Neural cell (in vitro differentiated cells): ENCODE data around the gene EML4.

Experiments used
- MXI1 ChIP-seq: fragments of 450-650 bp; conservative IDR thresholded peaks from 2 replicates; pipeline ENCODE4 v1.6.1; 2014; ENCODE audit warnings: antibody characterized with exemption, mild to moderate bottlenecking; ENCODE audit not compliant: poor library complexity, severe bottlenecking
- POLR2AphosphoS5 ChIP-seq: IDR thresholded peaks from 2 replicates; pipeline ENCODE4 v1.6.1; 2012
- RAD21 ChIP-seq: fragments of 450-650 bp; conservative IDR thresholded peaks from 2 replicates; pipeline ENCODE4 v1.6.1; 2014; ENCODE audit warnings: antibody characterized with exemption, mild to moderate bottlenecking, moderate library complexity
- TF ChIP-seq, protein P1 (sequence below): fragments of 450-650 bp; IDR thresholded peaks from 2 replicates; pipeline ENCODE4 v1.5.1; 2014; ENCODE audit warnings: antibody characterized with exemption, mild to moderate bottlenecking, moderate library complexity; ENCODE audit not compliant: poor library complexity, severe bottlenecking

DNA sequence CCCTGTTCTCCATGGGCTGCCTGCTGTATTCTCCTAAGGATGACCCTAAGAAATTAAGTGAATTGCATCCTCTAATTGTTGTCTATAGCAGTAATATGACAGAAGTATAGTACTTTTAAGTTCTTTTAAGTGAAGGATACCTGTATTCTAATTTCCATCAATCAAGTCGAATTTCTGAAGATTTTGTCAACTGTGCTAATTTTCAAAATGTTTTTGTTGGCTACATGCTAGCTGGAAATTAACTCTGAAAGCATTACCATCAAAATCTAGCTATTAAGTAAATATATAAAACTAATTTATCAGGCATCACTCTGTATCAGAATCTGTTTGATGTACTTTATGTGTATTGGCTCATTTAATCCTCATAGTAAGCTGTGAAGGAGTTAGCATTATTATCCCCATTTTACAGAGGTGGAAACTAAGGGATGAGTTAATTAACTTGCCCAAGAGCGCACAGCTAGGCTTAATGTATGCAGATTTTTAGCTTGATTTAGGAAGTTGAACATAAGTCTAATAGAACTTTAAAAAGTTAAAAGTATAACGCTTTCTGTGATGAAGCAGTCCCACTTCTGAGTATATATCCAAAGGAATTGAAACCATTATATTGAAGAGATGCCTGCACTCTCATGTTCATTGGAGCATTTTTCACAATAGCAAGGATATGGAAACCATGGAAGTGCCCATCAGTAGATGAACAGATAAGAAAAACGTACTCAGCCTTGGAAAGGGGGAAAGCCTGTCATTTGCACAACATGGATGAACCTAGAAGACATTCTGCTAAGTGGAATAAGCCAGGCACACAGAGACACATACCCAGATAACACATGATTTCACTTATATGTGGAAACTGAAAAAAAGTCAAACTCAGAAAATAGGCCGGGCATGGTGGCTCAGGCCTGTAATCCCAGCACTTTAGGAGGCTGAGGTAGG is 32.0 kb downstream of the EML4 start:
- TF ChIP-seq, protein P1, sequence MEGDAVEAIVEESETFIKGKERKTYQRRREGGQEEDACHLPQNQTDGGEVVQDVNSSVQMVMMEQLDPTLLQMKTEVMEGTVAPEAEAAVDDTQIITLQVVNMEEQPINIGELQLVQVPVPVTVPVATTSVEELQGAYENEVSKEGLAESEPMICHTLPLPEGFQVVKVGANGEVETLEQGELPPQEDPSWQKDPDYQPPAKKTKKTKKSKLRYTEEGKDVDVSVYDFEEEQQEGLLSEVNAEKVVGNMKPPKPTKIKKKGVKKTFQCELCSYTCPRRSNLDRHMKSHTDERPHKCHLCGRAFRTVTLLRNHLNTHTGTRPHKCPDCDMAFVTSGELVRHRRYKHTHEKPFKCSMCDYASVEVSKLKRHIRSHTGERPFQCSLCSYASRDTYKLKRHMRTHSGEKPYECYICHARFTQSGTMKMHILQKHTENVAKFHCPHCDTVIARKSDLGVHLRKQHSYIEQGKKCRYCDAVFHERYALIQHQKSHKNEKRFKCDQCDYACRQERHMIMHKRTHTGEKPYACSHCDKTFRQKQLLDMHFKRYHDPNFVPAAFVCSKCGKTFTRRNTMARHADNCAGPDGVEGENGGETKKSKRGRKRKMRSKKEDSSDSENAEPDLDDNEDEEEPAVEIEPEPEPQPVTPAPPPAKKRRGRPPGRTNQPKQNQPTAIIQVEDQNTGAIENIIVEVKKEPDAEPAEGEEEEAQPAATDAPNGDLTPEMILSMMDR: no peak
- no peak for TF ChIP-seq POLR2AphosphoS5
- no peak for TF ChIP-seq RAD21
- no peak for TF ChIP-seq MXI1
